K562 (cell line): ENCODE results near the gene NCKAP1. TPM values are rescaled to one million over a fixed set of nuclear protein-coding genes. Genes with fewer than 3 reads are reported as not detected.

Source experiments
- ATAC-seq: fragments of 200-7000 bp; cut with Tn5 transposase; 3 replicates; pipeline ENCODE4 v1.9.1; 2020; ENCODE audit warnings: moderate library complexity
- BruUV-seq: library from RNA; stranded (reverse); fragments of 400-500 nt; replicated peaks from 2 replicates; lab custom pipeline; 2021; lab: Mats Ljungman, UMichigan
- CTCF ChIA-PET: fragments of 300-600 bp; formaldehyde crosslinking; extraction: SDS; loops from one replicate; lab custom pipeline; 2021; ENCODE audit warnings: low intra/inter-chr PET ratio; lab: Yijun Ruan, JAX
- POLR2A ChIA-PET: fragments of 300-600, 350-650 bp; sonication (Branson Sonifier 250); formaldehyde crosslinking; extraction: SDS; loops from one replicate; lab custom pipeline; 2021; ENCODE audit warnings: antibody characterized with exemption, inconsistent platforms; lab: Yijun Ruan, JAX
- DNase-seq, 4 experiments: peaks; one replicate each; pipeline versions ENCODE4 v3.0.0 to v3.0.0-alpha.2; 2011 to 2018; ENCODE audit warnings: low spot score in 3 of 4, mixed read lengths in 3 of 4; ENCODE audit errors: extremely low read depth in 1 of 4
- FAIRE-seq: peaks from 2 replicates; lab custom pipeline; 2011; peaks lifted over from hg19 to GRCh38; lab: Jason Lieb, UNC
- H2AFZ ChIP-seq: 2 replicates; pipeline ENCODE4 v1.6.0; 2011; ENCODE audit warnings: low read depth, low read length, control low read depth, inconsistent platforms
- H3K27ac ChIP-seq: fragments of 200-600 bp; 3 replicates; pipeline ENCODE4 v1.8.0; 2011; ENCODE audit warnings: low read depth, mild to moderate bottlenecking, control low read depth, inconsistent platforms, low read length, moderate library complexity, mixed read lengths; ENCODE audit errors: extremely low read depth
- H3K27me3 ChIP-seq, 2 experiments: fragments of 300-600 bp in 1 of 2; 2 replicates in 1 of 2; 3 replicates in 1 of 2; pipeline versions ENCODE4 v1.6.0 to v1.8.0; 2011; ENCODE audit warnings: inconsistent platforms in 2 of 2, low read length in 2 of 2, mild to moderate bottlenecking in 1 of 2, mixed read lengths in 1 of 2, moderate library complexity in 1 of 2; ENCODE audit not compliant: control insufficient read depth in 2 of 2, insufficient read depth in 2 of 2
- H3K36me3 ChIP-seq: fragments of 300-600 bp; 3 replicates; pipeline ENCODE4 v1.8.0; 2011; ENCODE audit warnings: mild to moderate bottlenecking, low read length, inconsistent platforms; ENCODE audit not compliant: control insufficient read depth, insufficient read depth
- H3K4me1 ChIP-seq, 2 experiments: fragments of 200-600 bp in 1 of 2; replicated peaks in 1 of 2; 2 replicates in 1 of 2; 3 replicates in 1 of 2; pipeline versions ENCODE4 v1.5.1 to v1.8.0; 2011; ENCODE audit warnings: inconsistent platforms in 2 of 2, low read length in 2 of 2, mild to moderate bottlenecking in 1 of 2, mixed read lengths in 1 of 2, moderate library complexity in 1 of 2; ENCODE audit not compliant: control insufficient read depth in 2 of 2, insufficient read depth in 2 of 2
- H3K4me2 ChIP-seq: 2 replicates; pipeline ENCODE4 v1.6.1; 2011; ENCODE audit warnings: low read length, control low read depth, inconsistent platforms, mixed read lengths; ENCODE audit not compliant: insufficient read depth
- H3K4me3 ChIP-seq: fragments of 200-600 bp; sonication (generic), shearing (Covaris generic); 2 replicates; pipeline ENCODE4 v1.5.1; 2016; ENCODE audit warnings: control low read depth, inconsistent platforms
- H3K79me2 ChIP-seq: fragments of 200-600 bp; 3 replicates; pipeline ENCODE4 v1.8.0; 2011; ENCODE audit warnings: low read length, inconsistent platforms; ENCODE audit not compliant: control insufficient read depth, insufficient read depth
- H3K9ac ChIP-seq, 2 experiments: 2 replicates each; pipeline versions ENCODE4 v1.6.0 to v1.6.1; 2011; ENCODE audit warnings: low read depth in 2 of 2, low read length in 2 of 2, control low read depth in 1 of 2, inconsistent platforms in 1 of 2, mild to moderate bottlenecking in 1 of 2, mixed read lengths in 1 of 2; ENCODE audit not compliant: insufficient read depth in 1 of 2
- H3K9me1 ChIP-seq: one replicate; pipeline ENCODE4 v1.6.0; 2011; ENCODE audit warnings: inconsistent platforms, mild to moderate bottlenecking, low read length, moderate library complexity; ENCODE audit not compliant: control insufficient read depth, insufficient read depth
- H3K9me3 ChIP-seq: replicated peaks from 2 replicates; pipeline ENCODE4 v1.5.1; 2011; ENCODE audit warnings: low read depth, low read length, inconsistent platforms; ENCODE audit not compliant: control insufficient read depth, insufficient read depth
- H4K20me1 ChIP-seq: replicated peaks from 2 replicates; pipeline ENCODE4 v1.6.1; 2011; ENCODE audit warnings: low read length, inconsistent platforms, mixed read lengths; ENCODE audit not compliant: control insufficient read depth, insufficient read depth
- FOXA1 ChIP-seq: fragments of 450-650 bp; IDR thresholded peaks from 2 replicates; pipeline ENCODE4 v1.6.1; 2016; ENCODE audit warnings: mild to moderate bottlenecking, borderline replicate concordance
- HMG20B ChIP-seq: fragments of 250-450 bp; sonication (Bioruptor Pico); IDR thresholded peaks from 2 replicates; pipeline ENCODE4 v1.5.0; 2021; ENCODE audit warnings: mild to moderate bottlenecking
- L3MBTL2 ChIP-seq: fragments of 450-650 bp; IDR thresholded peaks from 2 replicates; pipeline ENCODE4 v1.6.1; 2016; ENCODE audit warnings: mild to moderate bottlenecking, moderate library complexity
- SOX6 ChIP-seq: fragments of 450-650 bp; IDR thresholded peaks from 2 replicates; pipeline ENCODE4 v1.6.1; 2014; ENCODE audit warnings: mild to moderate bottlenecking
- TBP ChIP-seq: optimal IDR thresholded peaks from 2 replicates; pipeline ENCODE3; 2011; ENCODE audit warnings: low read depth, low read length, improper control_type of control experiment
- ZBED1 ChIP-seq: IDR thresholded peaks from 2 replicates; pipeline ENCODE4 v1.6.1; 2014
- WGBS: fragments of 100-300 bp; shearing (Covaris generic); methylation state at CpG from one replicate; pipeline ENCODE4 v1.1.6; 2016; ENCODE audit warnings: low coverage, mixed read lengths; ENCODE audit not compliant: insufficient coverage; ENCODE audit errors: missing lambda C conversion rate; 5-methylcytosine and 5-hydroxymethylcytosine counted together
- in situ Hi-C: fragments of 300-500 bp; cut with MboI; formaldehyde crosslinking; loops from 4 replicates; pipeline ENCODE4 v1.15.0; 2018; ENCODE audit warnings: inconsistent platforms, mixed read lengths
- intact Hi-C: fragments of 100-400 bp; cut with micrococcal nuclease; formaldehyde crosslinking; loops from 2 replicates; pipeline ENCODE4 v1.14.2; 2022
- polyA plus RNA-seq, 8 experiments: library from polyadenylated mRNA; depleted of rRNA in 4 of 8; stranded (reverse) in 5 of 8; unstranded in 3 of 8; fragments of >200 nt; fragmentation: Nextera tagmentation in 2 of 8; fragmentation: Illumina TruSeq in 1 of 8; extraction: Ambion mirVana in 2 of 8; extraction: Trizol in 1 of 8; gene quantifications; 2 replicates each; pipeline versions ENCODE4 v1.2.1 to v1.2.3, GENCODE V29; 2011 to 2014; ENCODE audit warnings: inconsistent platforms in 1 of 8, missing spikeins in 1 of 8
- total RNA-seq, 7 experiments: library from RNA; depleted of rRNA in 6 of 7; stranded (reverse); fragments of >200 nt in 6 of 7; fragmentation: Illumina TruSeq in 2 of 7; extraction: Trizol in 2 of 7; gene quantifications; 2 replicates each; pipeline versions ENCODE4 v1.2.1 to v1.2.3, GENCODE V29; 2011 to 2021; ENCODE audit warnings: low replicate concordance in 1 of 7
- TF ChIP-seq, protein P1 (sequence below): sonication (generic); formaldehyde crosslinking; IDR thresholded peaks from 2 replicates; pipeline ENCODE4 v1.8.0; 2022; ENCODE audit warnings: mild to moderate bottlenecking, missing genetic modification reagents
- TF ChIP-seq, protein P2 (sequence below): sonication (generic); formaldehyde crosslinking; IDR thresholded peaks from 2 replicates; pipeline ENCODE4 v1.8.1; 2023; ENCODE audit warnings: mild to moderate bottlenecking, missing genetic modification reagents

Gene NCKAP1
- total and polyA plus RNA-seq, 9 of the 15 experiments (the other 6 are each of a cell fraction or from before 2014, with no cell fraction given), result 34.0 to 153 (median 88.7) TPM

DNA sequence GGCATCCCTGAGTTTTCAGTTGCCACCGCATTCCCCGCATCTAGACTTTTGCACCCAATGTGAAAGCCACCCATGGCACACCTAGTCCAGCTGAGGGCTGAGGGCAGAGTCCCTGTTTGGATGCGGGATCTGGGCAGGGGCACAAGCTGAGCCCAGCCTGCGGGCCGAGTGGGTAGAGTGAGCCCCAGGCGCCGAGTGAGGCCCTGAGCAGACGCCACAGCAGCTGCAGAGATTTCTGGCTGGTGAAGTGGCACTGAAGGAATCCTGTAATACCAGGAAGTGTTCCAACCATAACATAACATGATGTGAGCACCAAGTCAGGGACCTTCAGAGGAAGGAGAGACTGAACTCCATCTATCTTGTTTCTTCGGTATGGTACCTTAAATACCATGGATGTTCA lies 144.1 kb downstream of the NCKAP1 start:
- no TSS peak for BruUV-seq
- Histone ChIP-seq H3K36me3 (no peaks in the 10 kb centered on the region), H3K4me1 (no peaks in the 10 kb centered on the region), H2AFZ (no peak overlapping the region), H3K9ac (no peak overlapping the region), H4K20me1 (no peaks in the 10 kb centered on the region), H3K4me2 (no peak overlapping the region), H3K79me2 (no peaks in the 10 kb centered on the region), H3K27me3 (peaks cover 0 to 9% of the 10 kb centered on the region in 2 experiments; a peak in 1 of 5 replicates), H3K9me3 (no peaks in the 10 kb centered on the region; the same call in 1 of the 2 replicates), H3K9me1 (no peaks in the 10 kb centered on the region), H3K27ac (no peak overlapping the region), H3K4me3 (no peak overlapping the region)
- in situ Hi-C loops, result no loop called here
- ATAC-seq (no peak), FAIRE-seq (no peak), DNase-seq (no peak)
- intact Hi-C loops, result no loop called here
- ChIA-PET CTCF (no interaction called here), POLR2A (no interaction called here)
- 21% methylated on average over 9 of the region's 9 CpGs for WGBS
- TF ChIP-seq L3MBTL2 (no peak), SOX6 (no peak), FOXA1 (no peak), HMG20B (no peak), ZBED1 (no peak), TBP (no peak)
- TF ChIP-seq, protein P1, sequence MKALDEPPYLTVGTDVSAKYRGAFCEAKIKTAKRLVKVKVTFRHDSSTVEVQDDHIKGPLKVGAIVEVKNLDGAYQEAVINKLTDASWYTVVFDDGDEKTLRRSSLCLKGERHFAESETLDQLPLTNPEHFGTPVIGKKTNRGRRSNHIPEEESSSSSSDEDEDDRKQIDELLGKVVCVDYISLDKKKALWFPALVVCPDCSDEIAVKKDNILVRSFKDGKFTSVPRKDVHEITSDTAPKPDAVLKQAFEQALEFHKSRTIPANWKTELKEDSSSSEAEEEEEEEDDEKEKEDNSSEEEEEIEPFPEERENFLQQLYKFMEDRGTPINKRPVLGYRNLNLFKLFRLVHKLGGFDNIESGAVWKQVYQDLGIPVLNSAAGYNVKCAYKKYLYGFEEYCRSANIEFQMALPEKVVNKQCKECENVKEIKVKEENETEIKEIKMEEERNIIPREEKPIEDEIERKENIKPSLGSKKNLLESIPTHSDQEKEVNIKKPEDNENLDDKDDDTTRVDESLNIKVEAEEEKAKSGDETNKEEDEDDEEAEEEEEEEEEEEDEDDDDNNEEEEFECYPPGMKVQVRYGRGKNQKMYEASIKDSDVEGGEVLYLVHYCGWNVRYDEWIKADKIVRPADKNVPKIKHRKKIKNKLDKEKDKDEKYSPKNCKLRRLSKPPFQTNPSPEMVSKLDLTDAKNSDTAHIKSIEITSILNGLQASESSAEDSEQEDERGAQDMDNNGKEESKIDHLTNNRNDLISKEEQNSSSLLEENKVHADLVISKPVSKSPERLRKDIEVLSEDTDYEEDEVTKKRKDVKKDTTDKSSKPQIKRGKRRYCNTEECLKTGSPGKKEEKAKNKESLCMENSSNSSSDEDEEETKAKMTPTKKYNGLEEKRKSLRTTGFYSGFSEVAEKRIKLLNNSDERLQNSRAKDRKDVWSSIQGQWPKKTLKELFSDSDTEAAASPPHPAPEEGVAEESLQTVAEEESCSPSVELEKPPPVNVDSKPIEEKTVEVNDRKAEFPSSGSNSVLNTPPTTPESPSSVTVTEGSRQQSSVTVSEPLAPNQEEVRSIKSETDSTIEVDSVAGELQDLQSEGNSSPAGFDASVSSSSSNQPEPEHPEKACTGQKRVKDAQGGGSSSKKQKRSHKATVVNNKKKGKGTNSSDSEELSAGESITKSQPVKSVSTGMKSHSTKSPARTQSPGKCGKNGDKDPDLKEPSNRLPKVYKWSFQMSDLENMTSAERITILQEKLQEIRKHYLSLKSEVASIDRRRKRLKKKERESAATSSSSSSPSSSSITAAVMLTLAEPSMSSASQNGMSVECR, result no peak
- TF ChIP-seq, protein P2, sequence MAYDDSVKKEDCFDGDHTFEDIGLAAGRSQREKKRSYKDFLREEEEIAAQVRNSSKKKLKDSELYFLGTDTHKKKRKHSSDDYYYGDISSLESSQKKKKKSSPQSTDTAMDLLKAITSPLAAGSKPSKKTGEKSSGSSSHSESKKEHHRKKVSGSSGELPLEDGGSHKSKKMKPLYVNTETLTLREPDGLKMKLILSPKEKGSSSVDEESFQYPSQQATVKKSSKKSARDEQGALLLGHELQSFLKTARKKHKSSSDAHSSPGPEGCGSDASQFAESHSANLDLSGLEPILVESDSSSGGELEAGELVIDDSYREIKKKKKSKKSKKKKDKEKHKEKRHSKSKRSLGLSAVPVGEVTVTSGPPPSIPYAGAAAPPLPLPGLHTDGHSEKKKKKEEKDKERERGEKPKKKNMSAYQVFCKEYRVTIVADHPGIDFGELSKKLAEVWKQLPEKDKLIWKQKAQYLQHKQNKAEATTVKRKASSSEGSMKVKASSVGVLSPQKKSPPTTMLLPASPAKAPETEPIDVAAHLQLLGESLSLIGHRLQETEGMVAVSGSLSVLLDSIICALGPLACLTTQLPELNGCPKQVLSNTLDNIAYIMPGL (CRISPR knock-in tag), result no peak
